ENCODE data around the gene FNBP1.

GRCh38 chr9:129860653-129861446, 182.1 kb downstream of the FNBP1 start:
- TF ChIP-seq POLR2A (IDR thresholded peaks at IDR 0.05) (no peak), CTCF (IDR thresholded peaks at IDR 0.05) (no peak)
